CD14-positive monocyte (primary cell): ENCODE data around the gene CHD1. TPM values are rescaled to one million over a fixed set of nuclear protein-coding genes. Genes with fewer than 3 reads are reported as not detected.

ENCODE experiments used
- DNase-seq, 3 donors: peaks; one replicate each; pipeline ENCODE4 v3.0.0-alpha.2; 2011 to 2022
- H2AFZ ChIP-seq: 2 replicates; pipeline ENCODE4 v1.6.0; 2012; ENCODE audit warnings: mild to moderate bottlenecking, low read depth, low read length, inconsistent platforms; ENCODE audit not compliant: insufficient read depth, poor library complexity, severe bottlenecking
- H3K27ac ChIP-seq, 2 donors: 1 replicate in 1 of 2; 2 replicates in 1 of 2; pipeline ENCODE4 v1.5.1; 2012 to 2013; ENCODE audit warnings: low read length in 2 of 2, control low read depth in 1 of 2, inconsistent platforms in 1 of 2, low read depth in 1 of 2, mild to moderate bottlenecking in 1 of 2
- H3K27me3 ChIP-seq, 2 donors: one replicate each; pipeline versions ENCODE4 v1.6.0 to v1.6.1; 2011 to 2013; ENCODE audit warnings: low read length in 2 of 2; ENCODE audit not compliant: control insufficient read depth in 2 of 2, insufficient read depth in 2 of 2
- H3K36me3 ChIP-seq, 2 donors: replicated peaks in 1 of 2; 1 replicate in 1 of 2; 2 replicates in 1 of 2; pipeline versions ENCODE4 v1.5.1 to v1.6.1; 2012 to 2013; ENCODE audit warnings: low read length in 2 of 2, control low read depth in 1 of 2, inconsistent platforms in 1 of 2, mild to moderate bottlenecking in 1 of 2; ENCODE audit not compliant: insufficient read depth in 2 of 2, control insufficient read depth in 1 of 2
- H3K4me1 ChIP-seq, 2 donors: 1 replicate in 1 of 2; 2 replicates in 1 of 2; pipeline versions ENCODE4 v1.5.1 to v1.6.1; 2012 to 2013; ENCODE audit warnings: low read length in 2 of 2, control low read depth in 1 of 2, inconsistent platforms in 1 of 2, mild to moderate bottlenecking in 1 of 2, moderate library complexity in 1 of 2; ENCODE audit not compliant: insufficient read depth in 2 of 2, control insufficient read depth in 1 of 2
- H3K4me2 ChIP-seq: replicated peaks from 2 replicates; pipeline ENCODE3; 2012; ENCODE audit warnings: low read length, moderate library complexity, mild to moderate bottlenecking; ENCODE audit not compliant: poor library complexity, severe bottlenecking; ENCODE audit errors: extremely low read depth
- H3K4me3 ChIP-seq, 3 experiments: fragments of 200-600 bp in 1 of 3; sonication (generic) in 1 of 3; replicated peaks in 1 of 3; 1 replicate in 2 of 3; 2 replicates in 1 of 3; pipeline ENCODE4 v1.5.1; 2011 to 2013; ENCODE audit warnings: low read length in 3 of 3, mild to moderate bottlenecking in 3 of 3, control low read depth in 2 of 3, low read depth in 2 of 3, inconsistent platforms in 1 of 3, moderate library complexity in 1 of 3
- H3K79me2 ChIP-seq: 2 replicates; pipeline ENCODE4 v1.6.0; 2012; ENCODE audit warnings: mild to moderate bottlenecking, control low read depth, inconsistent platforms, low read length, moderate library complexity; ENCODE audit not compliant: insufficient read depth
- H3K9ac ChIP-seq: 2 replicates; pipeline ENCODE4 v1.6.0; 2017; ENCODE audit warnings: low read length, mild to moderate bottlenecking; ENCODE audit not compliant: insufficient read depth, poor library complexity, severe bottlenecking
- H3K9me3 ChIP-seq, 2 donors: replicated peaks in 1 of 2; 1 replicate in 1 of 2; 2 replicates in 1 of 2; pipeline versions ENCODE4 v1.5.1 to v1.6.1; 2012 to 2013; ENCODE audit warnings: low read length in 2 of 2, control low read depth in 1 of 2; ENCODE audit not compliant: control insufficient read depth in 1 of 2, insufficient read depth in 1 of 2
- H4K20me1 ChIP-seq: 2 replicates; pipeline ENCODE4 v1.6.0; 2012; ENCODE audit warnings: mild to moderate bottlenecking, low read length, control low read depth, moderate library complexity; ENCODE audit not compliant: insufficient read depth
- H3K27ac Mint-ChIP-seq, 7 donors: one replicate each; pipeline ENCODE4 v1.8.0; 2020; ENCODE audit warnings: mild to moderate bottlenecking in 7 of 7, mixed read lengths in 7 of 7, moderate library complexity in 6 of 7, inconsistent platforms in 2 of 7
- H3K27me3 Mint-ChIP-seq, 3 donors: one replicate each; pipeline ENCODE4 v1.8.0; 2021 to 2022; ENCODE audit warnings: low read depth in 3 of 3, mild to moderate bottlenecking in 3 of 3, mixed read lengths in 3 of 3, moderate library complexity in 3 of 3, inconsistent platforms in 1 of 3
- H3K36me3 Mint-ChIP-seq, 2 donors: one replicate each; pipeline ENCODE4 v1.8.0; 2020; ENCODE audit warnings: mixed read lengths in 2 of 2, inconsistent platforms in 1 of 2, mild to moderate bottlenecking in 1 of 2
- H3K4me1 Mint-ChIP-seq: one replicate; pipeline ENCODE4 v1.8.0; 2020; ENCODE audit warnings: mild to moderate bottlenecking, mixed read lengths
- H3K4me3 Mint-ChIP-seq, 2 donors: one replicate each; pipeline ENCODE4 v1.8.0; 2020; ENCODE audit warnings: mild to moderate bottlenecking in 2 of 2, mixed read lengths in 2 of 2, moderate library complexity in 1 of 2
- H3K9me3 Mint-ChIP-seq, 7 donors: one replicate each; pipeline ENCODE4 v1.8.0; 2020 to 2022; ENCODE audit warnings: mixed read lengths in 7 of 7, mild to moderate bottlenecking in 6 of 7, moderate library complexity in 6 of 7, inconsistent platforms in 2 of 7
- CTCF ChIP-seq: fragments of 200-600 bp; IDR thresholded peaks from one replicate; pipeline ENCODE4 v1.8.0; 2022; ENCODE audit warnings: antibody characterized with exemption, mild to moderate bottlenecking
- WGBS: methylation state at CpG from one replicate; pipeline ENCODE4 v1.1.5; 2013; ENCODE audit warnings: missing lambda C conversion rate; ENCODE audit not compliant: insufficient coverage; 5-methylcytosine and 5-hydroxymethylcytosine counted together
- intact Hi-C, 2 donors: fragments of 100-400 bp; cut with micrococcal nuclease; formaldehyde crosslinking; loops; one replicate each; pipeline versions ENCODE4 v1.15.0 to v1.15.1; 2023
- polyA plus RNA-seq, 3 donors: library from polyadenylated mRNA; depleted of rRNA in 1 of 3; unstranded in 2 of 3; stranded (reverse) in 1 of 3; fragments of 300-500 nt in 2 of 3; fragments of >200 nt in 1 of 3; fragmentation: Illumina TruSeq in 2 of 3; gene quantifications; 1 replicate in 2 of 3; 2 replicates in 1 of 3; pipeline ENCODE4 v1.2.3, GENCODE V29; 2012 to 2021

The CHD1 gene
- polyA plus RNA-seq, 3 donors: 3.1 to 45.7 (median 6.7) TPM

- Histone ChIP-seq H3K9ac (no peak overlapping the region), H3K36me3 (no peaks in the 10 kb centered on the region), H3K27ac (no peak overlapping the region), H3K79me2 (no peaks in the 10 kb centered on the region), H3K27me3 (no peaks in the 10 kb centered on the region), H3K4me2 (no peak overlapping the region), H2AFZ (no peak overlapping the region), H3K4me3 (no peak overlapping the region), H3K9me3 (no peaks in the 10 kb centered on the region), H3K4me1 (no peaks in the 10 kb centered on the region), H4K20me1 (no peaks in the 10 kb centered on the region)
- H3K4me3 Mint-ChIP-seq: no peak overlapping the region
- H3K9me3 Mint-ChIP-seq: no peaks in the 10 kb centered on the region
- H3K4me1 Mint-ChIP-seq: peaks cover 10% of the 10 kb centered on the region
- DNase-seq: no peak
- TF ChIP-seq CTCF: no peak
- intact Hi-C loops: loop anchor here in 1 of 2 donors (5.0 kb wide), 1 partner anchor 33 kb away; no protein-coding TSS in a partner anchor
- H3K36me3 Mint-ChIP-seq: no peaks in the 10 kb centered on the region
- H3K27me3 Mint-ChIP-seq: peaks cover 0 to 1% (median 0%) of the 10 kb centered on the region in 3 donors
- no peak overlapping the region for H3K27ac Mint-ChIP-seq
- WGBS: 82% methylated on average over 2 of the region's 2 CpGs
Measured at GRCh38 chr5:98975223-98975622, 46.4 kb upstream of the CHD1 start.

- Mint-ChIP-seq H3K4me3 (no peak overlapping the region), H3K27me3 (no peaks in the 10 kb centered on the region), H3K4me1 (peaks cover 3% of the 10 kb centered on the region), H3K36me3 (peaks cover 1 to 5% of the 10 kb centered on the region in 2 donors), H3K27ac (no peak overlapping the region), H3K9me3 (peaks cover 0 to 14% (median 6%) of the 10 kb centered on the region in 7 donors)
- H2AFZ ChIP-seq: no peak overlapping the region
- no peak for TF ChIP-seq CTCF
- no peak overlapping the region for H3K9ac ChIP-seq
- H3K79me2 ChIP-seq: no peaks in the 10 kb centered on the region
- no peak overlapping the region for H3K27ac ChIP-seq
- H3K4me3 ChIP-seq: no peak overlapping the region
- no peaks in the 10 kb centered on the region for H3K36me3 ChIP-seq
- no peaks in the 10 kb centered on the region for H4K20me1 ChIP-seq
- H3K4me1 ChIP-seq: no peaks in the 10 kb centered on the region
- no peaks in the 10 kb centered on the region for H3K27me3 ChIP-seq
- intact Hi-C loops: no loop called here
- no peak for DNase-seq
- no peak overlapping the region for H3K4me2 ChIP-seq
- WGBS: 100% methylated on average over 1 of the region's 4 CpGs
- H3K9me3 ChIP-seq: peaks cover 0 to 4% of the 10 kb centered on the region in 2 donors
Measured at GRCh38 chr5:98969400-98969799, 40.6 kb upstream of the CHD1 start.
